ENCODE measurements around the gene ZFP92.

Gene ZFP92

DNA sequence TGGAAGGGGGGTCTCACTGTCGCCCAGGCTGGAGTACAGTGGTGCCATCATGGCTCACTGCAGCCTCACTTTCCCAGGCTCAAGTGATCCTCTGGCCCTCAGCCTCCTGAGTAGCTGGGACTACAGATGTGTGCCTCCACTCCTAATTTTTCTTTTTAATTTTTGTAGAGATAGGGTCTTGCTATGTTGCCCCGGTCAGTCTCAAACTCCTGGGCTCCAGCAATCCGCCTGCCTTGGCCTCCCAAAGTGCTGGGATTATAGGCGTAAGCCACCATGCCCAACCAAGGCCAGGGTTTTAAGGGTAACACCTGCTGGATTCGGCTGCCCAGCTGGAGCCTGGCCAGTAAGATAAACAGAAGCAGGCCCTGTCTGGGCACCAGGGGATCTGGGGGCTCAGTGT is 31.2 kb downstream of the ZFP92 start:
- H3K4me3 ChIP-seq (ENCODE audit: low read depth, low read length) = no peak overlapping the region
- H3K36me3 ChIP-seq = no peaks in the 10 kb centered on the region
- no peaks in the 10 kb centered on the region for H3K4me1 ChIP-seq
- TF ChIP-seq, protein P1, sequence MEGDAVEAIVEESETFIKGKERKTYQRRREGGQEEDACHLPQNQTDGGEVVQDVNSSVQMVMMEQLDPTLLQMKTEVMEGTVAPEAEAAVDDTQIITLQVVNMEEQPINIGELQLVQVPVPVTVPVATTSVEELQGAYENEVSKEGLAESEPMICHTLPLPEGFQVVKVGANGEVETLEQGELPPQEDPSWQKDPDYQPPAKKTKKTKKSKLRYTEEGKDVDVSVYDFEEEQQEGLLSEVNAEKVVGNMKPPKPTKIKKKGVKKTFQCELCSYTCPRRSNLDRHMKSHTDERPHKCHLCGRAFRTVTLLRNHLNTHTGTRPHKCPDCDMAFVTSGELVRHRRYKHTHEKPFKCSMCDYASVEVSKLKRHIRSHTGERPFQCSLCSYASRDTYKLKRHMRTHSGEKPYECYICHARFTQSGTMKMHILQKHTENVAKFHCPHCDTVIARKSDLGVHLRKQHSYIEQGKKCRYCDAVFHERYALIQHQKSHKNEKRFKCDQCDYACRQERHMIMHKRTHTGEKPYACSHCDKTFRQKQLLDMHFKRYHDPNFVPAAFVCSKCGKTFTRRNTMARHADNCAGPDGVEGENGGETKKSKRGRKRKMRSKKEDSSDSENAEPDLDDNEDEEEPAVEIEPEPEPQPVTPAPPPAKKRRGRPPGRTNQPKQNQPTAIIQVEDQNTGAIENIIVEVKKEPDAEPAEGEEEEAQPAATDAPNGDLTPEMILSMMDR (IDR thresholded peaks at IDR 0.05; ENCODE audit: low read depth, low read length) = no peak
- no peaks in the 10 kb centered on the region for H3K9me3 ChIP-seq
- no peaks in the 10 kb centered on the region for H3K27me3 ChIP-seq
- no peak for DNase-seq

DNA sequence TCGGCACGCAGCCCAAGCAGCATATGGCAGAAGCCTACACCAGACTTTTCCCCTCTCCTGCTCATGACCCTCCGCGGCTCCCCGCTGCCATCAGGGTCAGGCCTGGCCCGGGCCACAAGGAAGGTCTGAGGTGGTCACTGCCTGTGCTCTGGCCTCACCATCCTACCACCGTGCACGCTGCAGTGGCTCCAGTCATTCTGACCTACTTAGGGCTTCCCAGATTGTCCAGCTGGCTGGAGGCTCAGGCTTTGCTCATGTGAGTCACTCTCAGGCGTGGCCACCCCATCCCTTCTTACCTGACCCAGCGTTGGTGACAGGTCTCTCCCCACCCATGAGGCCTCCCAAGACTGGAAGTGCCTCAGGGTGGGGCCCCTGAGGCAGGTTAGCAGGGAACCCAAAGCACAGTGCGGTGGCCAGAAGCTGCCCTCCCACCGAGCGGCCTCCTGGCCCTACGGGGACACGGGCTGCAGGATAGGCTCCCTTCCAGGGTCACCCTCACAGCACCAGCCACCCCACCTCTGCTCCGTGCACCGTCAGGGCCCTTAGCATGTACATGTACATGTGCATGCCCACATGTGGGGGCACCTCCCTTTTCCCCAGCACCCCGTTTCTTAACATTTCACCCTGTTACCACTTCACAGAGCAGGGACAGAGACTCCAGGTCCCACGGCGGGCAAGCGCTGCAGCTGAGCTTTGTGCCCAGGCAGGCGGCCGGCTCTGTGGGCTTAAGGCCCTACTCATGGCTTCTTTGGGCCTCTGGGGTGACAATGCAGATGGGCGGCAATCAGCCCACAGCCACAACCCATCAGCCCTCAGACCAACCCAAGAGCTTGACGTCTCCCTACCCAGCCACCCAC is 32.4 kb downstream of the ZFP92 start:
- H3K4me3 ChIP-seq (ENCODE audit: low read depth, low read length) = no peak overlapping the region
- DNase-seq = no peak
- TF ChIP-seq, protein P1 (IDR thresholded peaks at IDR 0.05; ENCODE audit: low read depth, low read length) = no peak
- H3K9me3 ChIP-seq = no peaks in the 10 kb centered on the region
- no peaks in the 10 kb centered on the region for H3K36me3 ChIP-seq
- H3K27me3 ChIP-seq = no peaks in the 10 kb centered on the region
- no peaks in the 10 kb centered on the region for H3K4me1 ChIP-seq

DNA sequence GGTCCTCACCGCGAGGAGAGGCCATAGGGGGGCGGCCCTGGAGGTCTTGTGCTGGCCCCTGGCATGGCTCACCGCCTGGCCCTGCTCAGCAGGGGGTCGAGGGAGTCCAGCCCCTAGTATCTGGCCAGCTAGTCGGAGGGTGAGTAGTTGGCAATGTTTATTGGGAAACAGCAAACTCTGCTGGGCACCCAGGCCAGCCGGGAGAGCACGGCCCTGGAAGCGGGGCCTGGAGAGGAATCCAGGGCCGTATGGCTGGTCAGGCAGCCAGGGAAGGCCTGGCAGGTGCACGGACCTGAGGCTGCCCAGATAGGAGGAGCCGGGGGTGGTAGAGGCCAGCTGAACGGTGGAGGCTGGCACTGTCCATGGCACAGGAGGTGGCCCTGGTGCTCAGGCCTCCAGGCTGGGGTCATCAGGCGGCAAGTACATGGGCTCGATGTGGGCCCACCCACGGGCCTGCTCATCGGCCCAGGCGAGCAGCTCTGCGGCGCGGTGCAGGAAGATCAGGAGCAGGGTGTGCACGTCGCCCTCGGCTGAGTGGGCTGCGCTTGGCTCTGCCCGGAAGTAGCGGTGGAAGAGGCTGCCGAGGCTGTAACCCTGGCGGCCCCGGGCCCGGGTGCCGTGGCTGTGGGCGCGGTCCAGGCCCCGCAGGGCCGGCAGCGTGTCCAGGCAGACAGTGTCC is 33.2 kb downstream of the ZFP92 start:
- TF ChIP-seq, protein P1 (IDR thresholded peaks at IDR 0.05; ENCODE audit: low read depth, low read length) = no peak
- H3K4me1 ChIP-seq = no peaks in the 10 kb centered on the region
- H3K9me3 ChIP-seq = no peaks in the 10 kb centered on the region
- no peaks in the 10 kb centered on the region for H3K36me3 ChIP-seq
- H3K27me3 ChIP-seq = no peaks in the 10 kb centered on the region
- H3K4me3 ChIP-seq (ENCODE audit: low read depth, low read length) = no peak overlapping the region
- DNase-seq = no peak

DNA sequence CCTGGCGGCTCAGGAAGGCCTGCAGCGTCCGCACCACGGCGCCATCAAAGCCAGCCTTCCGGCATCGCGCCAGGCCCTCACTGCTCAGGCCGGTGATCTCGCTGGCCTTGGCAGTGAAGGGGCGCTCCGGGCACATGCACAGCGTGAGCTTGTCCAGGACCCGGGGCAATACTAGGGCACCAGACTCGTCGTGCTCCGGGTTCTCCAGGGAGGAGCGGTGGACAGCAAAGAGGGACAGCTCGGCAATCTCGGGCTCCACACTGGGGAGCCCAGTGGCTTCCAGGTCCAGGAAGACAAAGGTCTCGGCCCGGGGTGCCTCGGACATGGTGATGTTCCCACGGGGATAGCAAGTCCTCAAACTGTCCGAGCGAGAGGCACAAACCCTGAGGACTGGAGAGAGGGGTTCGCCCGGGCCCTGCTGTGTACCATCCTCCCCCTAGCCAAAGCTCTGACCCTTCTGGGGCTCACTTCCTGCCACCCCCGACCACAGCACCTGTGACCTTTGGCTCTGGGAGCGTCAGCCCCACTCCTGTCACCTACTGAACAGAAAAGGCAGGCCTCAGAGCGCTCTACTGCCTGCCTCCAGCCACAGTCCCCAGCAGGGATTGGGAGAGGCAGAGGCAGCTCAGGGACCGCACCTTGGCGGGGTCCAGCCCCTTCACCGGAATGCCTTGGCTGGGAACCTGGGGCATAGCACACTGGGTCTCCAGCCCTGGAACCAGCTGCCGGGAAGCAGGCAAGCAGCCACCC is 34.0 kb downstream of the ZFP92 start:
- no peak overlapping the region for H3K4me3 ChIP-seq (ENCODE audit: low read depth, low read length)
- no peaks in the 10 kb centered on the region for H3K27me3 ChIP-seq
- no peaks in the 10 kb centered on the region for H3K4me1 ChIP-seq
- no peaks in the 10 kb centered on the region for H3K9me3 ChIP-seq
- no peaks in the 10 kb centered on the region for H3K36me3 ChIP-seq
- DNase-seq = no peak
- TF ChIP-seq, protein P1 (IDR thresholded peaks at IDR 0.05; ENCODE audit: low read depth, low read length) = no peak

DNA sequence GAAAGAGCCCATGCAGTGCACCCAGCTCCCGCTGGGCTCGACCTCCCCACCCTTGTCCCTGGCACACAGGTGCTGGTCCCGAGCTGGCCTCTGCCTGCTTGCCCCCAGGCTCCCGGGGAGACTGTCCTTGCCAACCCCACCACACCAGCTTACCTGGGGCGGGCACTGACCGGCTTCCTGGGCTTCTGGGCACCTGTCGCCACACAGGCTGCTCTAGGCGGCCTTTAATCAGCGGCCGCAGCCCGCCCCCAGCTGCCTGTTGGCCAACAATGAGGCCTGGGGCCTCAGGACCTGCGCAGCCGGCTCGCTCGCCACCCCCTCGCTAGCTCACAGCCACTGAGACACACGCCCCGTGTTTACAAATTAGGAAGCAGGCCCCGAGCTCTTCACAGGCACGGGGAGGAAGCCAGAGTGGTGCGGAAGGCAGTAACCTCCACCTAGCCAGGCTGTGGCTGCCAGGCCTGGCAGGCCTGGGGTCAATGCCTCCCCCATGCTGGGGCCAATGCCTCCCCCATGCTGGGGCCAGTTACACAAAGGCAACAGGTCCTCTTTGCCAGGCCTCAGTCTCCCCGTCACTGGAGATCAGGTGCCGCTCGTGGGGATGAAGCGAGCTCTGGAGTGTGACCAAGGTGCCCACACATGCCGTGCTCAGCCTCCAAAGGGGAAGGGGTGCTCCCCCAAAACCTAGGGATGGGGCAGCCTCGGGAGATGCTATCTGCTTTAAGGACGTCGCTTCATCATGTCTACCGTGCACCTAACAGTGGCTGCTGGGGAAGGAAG is 34.8 kb downstream of the ZFP92 start, which contains the start of gene TREX2:
TREX2 (minus strand) TSS at position 201 of the 780 bp plus-strand sequence. CDS start 626 bp downstream, outside the sequence.
- H3K4me3 ChIP-seq (ENCODE audit: low read depth, low read length) = no peak within 1 kb of the TSS
- TF ChIP-seq, protein P1 (IDR thresholded peaks at IDR 0.05; ENCODE audit: low read depth, low read length) = no peak
- no peaks in the 10 kb centered on the region for H3K36me3 ChIP-seq
- DNase-seq = no peak
- H3K9me3 ChIP-seq = no peaks in the 10 kb centered on the region
- H3K4me1 ChIP-seq = no peaks in the 10 kb centered on the region
- H3K27me3 ChIP-seq = no peaks in the 10 kb centered on the region

Data from BE2C (cell line).